SH-SY5Y (cell line): ENCODE measurements around the gene UNC13A.

Experiments used
- GATA2 ChIP-seq: IDR thresholded peaks from 2 replicates; pipeline ENCODE4 v1.6.1; 2011; ENCODE audit warnings: mild to moderate bottlenecking, low read depth, low read length
- GATA3 ChIP-seq: IDR thresholded peaks from 2 replicates; pipeline ENCODE4 v1.6.1; 2011; ENCODE audit warnings: low read depth, mild to moderate bottlenecking, low read length, moderate library complexity

- TF ChIP-seq GATA3 (no peak), GATA2 (no peak)
Measured at GRCh38 chr19:17575871-17576757, 112.0 kb downstream of the UNC13A start.
